Stimulated activated CD8-positive, alpha-beta memory T cell treated with anti-CD3 and anti-CD28 coated beads, Interleukin-12 subunit alpha, Interleukin-12 subunit beta, amount 100 ng/mL, for 24 hours (primary cell): ENCODE results near the gene WDR20.
"Not testable (repeated sequence)": the region's sequence is repeated elsewhere in the genome, so short reads cannot be mapped to it uniquely, and the experiment has no call there.

Experiments
- DNase-seq: peaks from one replicate; pipeline ENCODE4 v3.0.0-alpha.2; 2020; ENCODE audit errors: extremely low read depth

Gene WDR20

GRCh38 chr14:102171173-102172020, 31.7 kb downstream of the WDR20 start:
- DNase-seq: no peak

GRCh38 chr14:102172021-102172272, 32.2 kb downstream of the WDR20 start:
- not testable (repeated sequence) for DNase-seq

- not testable (repeated sequence) for DNase-seq
Measured at GRCh38 chr14:102172721-102173120, 33.0 kb downstream of the WDR20 start.

- DNase-seq: no peak
Measured at GRCh38 chr14:102177161-102177560, 37.5 kb downstream of the WDR20 start.

- no peak for DNase-seq
Measured at GRCh38 chr14:102178806-102179205, 39.1 kb downstream of the WDR20 start.

- DNase-seq: no peak
Measured at GRCh38 chr14:102180248-102180998, 40.7 kb downstream of the WDR20 start.

- no peak for DNase-seq
Measured at GRCh38 chr14:102181187-102181586, 41.5 kb downstream of the WDR20 start.

GRCh38 chr14:102182190-102182589, 42.5 kb downstream of the WDR20 start:
- DNase-seq: no peak

GRCh38 chr14:102182936-102183619, 43.4 kb downstream of the WDR20 start:
- no peak for DNase-seq

GRCh38 chr14:102183886-102184285, 44.2 kb downstream of the WDR20 start:
- DNase-seq: no peak

- DNase-seq: no peak
Measured at GRCh38 chr14:102184316-102185035, 44.8 kb downstream of the WDR20 start.

- DNase-seq: no peak
Measured at GRCh38 chr14:102185360-102185759, 45.7 kb downstream of the WDR20 start.

GRCh38 chr14:102187044-102187443, 47.3 kb downstream of the WDR20 start:
- no peak for DNase-seq

GRCh38 chr14:102187568-102188001, 47.9 kb downstream of the WDR20 start:
- no peak for DNase-seq

GRCh38 chr14:102188187-102188586, 48.5 kb downstream of the WDR20 start:
- DNase-seq: no peak

GRCh38 chr14:102189874-102190273, 50.2 kb downstream of the WDR20 start:
- DNase-seq: no peak

GRCh38 chr14:102192840-102193502, 53.3 kb downstream of the WDR20 start:
- no peak for DNase-seq

- DNase-seq: no peak
Measured at GRCh38 chr14:102194856-102195255, 55.2 kb downstream of the WDR20 start.

GRCh38 chr14:102195446-102195845, 55.7 kb downstream of the WDR20 start:
- DNase-seq: no peak

- DNase-seq: no peak
Measured at GRCh38 chr14:102196039-102196901, 56.6 kb downstream of the WDR20 start.

- no peak for DNase-seq
Measured at GRCh38 chr14:102196902-102197230, 57.2 kb downstream of the WDR20 start.
